Tibial nerve (tissue), 3 donors: ENCODE results near the gene LRPAP1.
"Not testable (repeated sequence)": the region's sequence is repeated elsewhere in the genome, so short reads cannot be mapped to it uniquely, and the experiment has no call there.

Source experiments
- CTCF ChIP-seq, 5 experiments: fragments of 200-600 bp in 3 of 5; fragments of 450-650 bp in 2 of 5; sonication (generic) in 3 of 5; IDR thresholded peaks; one replicate each; pipeline ENCODE4 v1.5.1; 2016 to 2019; ENCODE audit warnings: antibody characterized with exemption in 5 of 5, mild to moderate bottlenecking in 3 of 5, moderate library complexity in 2 of 5
- POLR2A ChIP-seq, 2 donors: fragments of 450-650 bp; IDR thresholded peaks; one replicate each; pipeline ENCODE4 v1.6.1; 2017; ENCODE audit warnings: antibody characterized with exemption in 2 of 2, mild to moderate bottlenecking in 2 of 2, moderate library complexity in 2 of 2

- not testable (repeated sequence) for TF ChIP-seq POLR2A, CTCF (IDR thresholded peaks at IDR 0.05)
Measured at GRCh38 chr4:3545351-3545750, 13.1 kb upstream of the LRPAP1 start.
